Measurements from ENCODE around the gene UBR2.
"Not testable (repeated sequence)": the region's sequence is repeated elsewhere in the genome, so short reads cannot be mapped to it uniquely, and the experiment has no call there.

Gene UBR2

GRCh38 chr6:42688281-42688680 lies 124.5 kb downstream of the UBR2 start:
- H3K36me3 ChIP-seq (ENCODE audit: control insufficient read depth, insufficient read depth, low read length) = peaks cover 24% of the 10 kb centered on the region
- H3K4me1 ChIP-seq (ENCODE audit: control insufficient read depth, insufficient read depth, low read length) = no peaks in the 10 kb centered on the region

GRCh38 chr6:42689371-42689770 lies 125.5 kb downstream of the UBR2 start:
- Histone ChIP-seq H3K36me3 (ENCODE audit: control insufficient read depth, insufficient read depth, low read length) (peaks cover 24% of the 10 kb centered on the region), H3K27me3 (ENCODE audit: control insufficient read depth, insufficient read depth, low read length) (no peaks in the 10 kb centered on the region), H3K4me3 (ENCODE audit: low read length) (no peak overlapping the region), H3K9ac (ENCODE audit: low read length) (no peak overlapping the region), H3K4me1 (ENCODE audit: control insufficient read depth, insufficient read depth, low read length) (no peaks in the 10 kb centered on the region), H3K9me3 (ENCODE audit: control insufficient read depth, low read length) (no peaks in the 10 kb centered on the region)

More at GRCh38 chr6:42688281-42688680, 124.5 kb downstream of the UBR2 start:
- no peaks in the 10 kb centered on the region for H3K9me3 ChIP-seq (ENCODE audit: control insufficient read depth, low read length)
- no peak overlapping the region for H3K4me3 ChIP-seq (ENCODE audit: low read length)
- H3K9ac ChIP-seq (ENCODE audit: low read length) = no peak overlapping the region
- H3K27me3 ChIP-seq (ENCODE audit: control insufficient read depth, insufficient read depth, low read length) = no peaks in the 10 kb centered on the region

- no peaks in the 10 kb centered on the region for H3K27me3 ChIP-seq (ENCODE audit: control insufficient read depth, insufficient read depth, low read length)
- peaks cover 24% of the 10 kb centered on the region for H3K36me3 ChIP-seq (ENCODE audit: control insufficient read depth, insufficient read depth, low read length)
- no peak overlapping the region for H3K4me3 ChIP-seq (ENCODE audit: low read length)
- H3K9ac ChIP-seq (ENCODE audit: low read length) = no peak overlapping the region
- no peaks in the 10 kb centered on the region for H3K4me1 ChIP-seq (ENCODE audit: control insufficient read depth, insufficient read depth, low read length)
- no peaks in the 10 kb centered on the region for H3K9me3 ChIP-seq (ENCODE audit: control insufficient read depth, low read length)
These were observed 126.4 kb downstream of the UBR2 start for GRCh38 chr6:42690151-42690702.

- Histone ChIP-seq H3K4me3 (ENCODE audit: low read length) (no peak overlapping the region), H3K9me3 (ENCODE audit: control insufficient read depth, low read length) (no peaks in the 10 kb centered on the region), H3K4me1 (ENCODE audit: control insufficient read depth, insufficient read depth, low read length) (no peaks in the 10 kb centered on the region), H3K36me3 (ENCODE audit: control insufficient read depth, insufficient read depth, low read length) (peaks cover 24% of the 10 kb centered on the region), H3K9ac (ENCODE audit: low read length) (no peak overlapping the region), H3K27me3 (ENCODE audit: control insufficient read depth, insufficient read depth, low read length) (no peaks in the 10 kb centered on the region)
These were observed 127.0 kb downstream of the UBR2 start for GRCh38 chr6:42690872-42691271.

GRCh38 chr6:42692137-42692911 lies 128.5 kb downstream of the UBR2 start:
- Histone ChIP-seq H3K27me3 (ENCODE audit: control insufficient read depth, insufficient read depth, low read length) (no peaks in the 10 kb centered on the region), H3K4me3 (ENCODE audit: low read length) (no peak overlapping the region), H3K4me1 (ENCODE audit: control insufficient read depth, insufficient read depth, low read length) (no peaks in the 10 kb centered on the region), H3K9me3 (ENCODE audit: control insufficient read depth, low read length) (no peaks in the 10 kb centered on the region), H3K9ac (ENCODE audit: low read length) (no peak overlapping the region), H3K36me3 (ENCODE audit: control insufficient read depth, insufficient read depth, low read length) (peaks cover 24% of the 10 kb centered on the region)

- Histone ChIP-seq H3K36me3 (ENCODE audit: control insufficient read depth, insufficient read depth, low read length) (peaks cover 21% of the 10 kb centered on the region), H3K27me3 (ENCODE audit: control insufficient read depth, insufficient read depth, low read length) (no peaks in the 10 kb centered on the region), H3K4me3 (ENCODE audit: low read length) (no peak overlapping the region), H3K4me1 (ENCODE audit: control insufficient read depth, insufficient read depth, low read length) (no peaks in the 10 kb centered on the region), H3K9ac (ENCODE audit: low read length) (no peak overlapping the region), H3K9me3 (ENCODE audit: control insufficient read depth, low read length) (no peaks in the 10 kb centered on the region)
These were observed 130.0 kb downstream of the UBR2 start for GRCh38 chr6:42693725-42694323.

GRCh38 chr6:42694586-42694985 lies 130.8 kb downstream of the UBR2 start:
- H3K36me3 ChIP-seq (ENCODE audit: control insufficient read depth, insufficient read depth, low read length) = peaks cover 13% of the 10 kb centered on the region
- no peak overlapping the region for H3K4me3 ChIP-seq (ENCODE audit: low read length)
- H3K4me1 ChIP-seq (ENCODE audit: control insufficient read depth, insufficient read depth, low read length) = no peaks in the 10 kb centered on the region

GRCh38 chr6:42696526-42697267 lies 132.9 kb downstream of the UBR2 start:
- no peaks in the 10 kb centered on the region for H3K9me3 ChIP-seq (ENCODE audit: control insufficient read depth, low read length)
- no peaks in the 10 kb centered on the region for H3K27me3 ChIP-seq (ENCODE audit: control insufficient read depth, insufficient read depth, low read length)
- H3K36me3 ChIP-seq (ENCODE audit: control insufficient read depth, insufficient read depth, low read length) = no peaks in the 10 kb centered on the region
- no peak overlapping the region for H3K4me3 ChIP-seq (ENCODE audit: low read length)
- H3K4me1 ChIP-seq (ENCODE audit: control insufficient read depth, insufficient read depth, low read length) = no peaks in the 10 kb centered on the region
- H3K9ac ChIP-seq (ENCODE audit: low read length) = no peak overlapping the region

More at GRCh38 chr6:42694586-42694985, 130.8 kb downstream of the UBR2 start:
- Histone ChIP-seq H3K9me3 (ENCODE audit: control insufficient read depth, low read length) (no peaks in the 10 kb centered on the region), H3K9ac (ENCODE audit: low read length) (no peak overlapping the region), H3K27me3 (ENCODE audit: control insufficient read depth, insufficient read depth, low read length) (no peaks in the 10 kb centered on the region)

GRCh38 chr6:42697268-42697655 lies 133.4 kb downstream of the UBR2 start:
- Histone ChIP-seq H3K36me3 (ENCODE audit: control insufficient read depth, insufficient read depth, low read length) (no peaks in the 10 kb centered on the region), H3K4me1 (ENCODE audit: control insufficient read depth, insufficient read depth, low read length) (no peaks in the 10 kb centered on the region), H3K4me3 (ENCODE audit: low read length) (no peak overlapping the region), H3K9ac (ENCODE audit: low read length) (no peak overlapping the region), H3K27me3 (ENCODE audit: control insufficient read depth, insufficient read depth, low read length) (no peaks in the 10 kb centered on the region), H3K9me3 (ENCODE audit: control insufficient read depth, low read length) (no peaks in the 10 kb centered on the region)

- Histone ChIP-seq H3K9me3 (ENCODE audit: control insufficient read depth, low read length) (no peaks in the 10 kb centered on the region), H3K36me3 (ENCODE audit: control insufficient read depth, insufficient read depth, low read length) (no peaks in the 10 kb centered on the region), H3K4me3 (ENCODE audit: low read length) (no peak overlapping the region), H3K4me1 (ENCODE audit: control insufficient read depth, insufficient read depth, low read length) (no peaks in the 10 kb centered on the region), H3K9ac (ENCODE audit: low read length) (no peak overlapping the region), H3K27me3 (ENCODE audit: control insufficient read depth, insufficient read depth, low read length) (no peaks in the 10 kb centered on the region)
These were observed 134.4 kb downstream of the UBR2 start for GRCh38 chr6:42698217-42698616.

GRCh38 chr6:42702200-42702599 lies 138.4 kb downstream of the UBR2 start:
- Histone ChIP-seq H3K9me3 (ENCODE audit: control insufficient read depth, low read length) (no peaks in the 10 kb centered on the region), H3K36me3 (ENCODE audit: control insufficient read depth, insufficient read depth, low read length) (no peaks in the 10 kb centered on the region), H3K4me3 (ENCODE audit: low read length) (no peak overlapping the region), H3K27me3 (ENCODE audit: control insufficient read depth, insufficient read depth, low read length) (no peaks in the 10 kb centered on the region), H3K9ac (ENCODE audit: low read length) (no peak overlapping the region), H3K4me1 (ENCODE audit: control insufficient read depth, insufficient read depth, low read length) (peaks cover 7% of the 10 kb centered on the region)

GRCh38 chr6:42702786-42703185 lies 139.0 kb downstream of the UBR2 start:
- not testable (repeated sequence) for H3K9me3 ChIP-seq (ENCODE audit: control insufficient read depth, low read length); H3K4me1 ChIP-seq (ENCODE audit: control insufficient read depth, insufficient read depth, low read length); H3K27me3 ChIP-seq (ENCODE audit: control insufficient read depth, insufficient read depth, low read length); H3K9ac ChIP-seq (ENCODE audit: low read length); H3K4me3 ChIP-seq (ENCODE audit: low read length); H3K36me3 ChIP-seq (ENCODE audit: control insufficient read depth, insufficient read depth, low read length)
